Adrenal gland (tissue), 12 donors: Measurements from ENCODE around the gene SLC35G2. TPM values are rescaled to one million over a fixed set of nuclear protein-coding genes. Genes with fewer than 3 reads are reported as not detected.

Experiments
- DNase-seq, 7 donors: peaks; one replicate each; pipeline ENCODE4 v3.0.0-alpha.2; 2019 to 2020
- H3K27ac ChIP-seq, 5 donors: fragments of 200-600 bp; sonication (generic) in 4 of 5; 1 replicate in 3 of 5; 2 replicates in 2 of 5; pipeline versions ENCODE4 v1.5.1 to v1.8.0; 2016 to 2020; ENCODE audit warnings: mild to moderate bottlenecking in 1 of 5
- H3K27me3 ChIP-seq: fragments of 200-600 bp; 2 replicates; pipeline ENCODE4 v1.8.0; 2021
- H3K36me3 ChIP-seq, 2 donors: fragments of 200-600 bp; replicated peaks in 1 of 2; 1 replicate in 1 of 2; 2 replicates in 1 of 2; pipeline versions ENCODE4 v1.5.1 to v1.8.0; 2018 to 2022
- H3K4me1 ChIP-seq, 2 donors: fragments of 200-600 bp; replicated peaks in 1 of 2; 1 replicate in 1 of 2; 2 replicates in 1 of 2; pipeline versions ENCODE4 v1.5.1 to v1.8.0; 2018 to 2021
- H3K4me3 ChIP-seq, 4 donors: fragments of 200-600 bp; sonication (generic) in 3 of 4; one replicate each; pipeline ENCODE4 v1.5.1; 2016 to 2018
- H3K9me3 ChIP-seq, 3 donors: fragments of 200-600 bp; sonication (generic) in 1 of 3; replicated peaks in 1 of 3; 1 replicate in 2 of 3; 2 replicates in 1 of 3; pipeline versions ENCODE4 v1.5.1 to v1.8.0; 2016 to 2021
- CTCF ChIP-seq, 6 experiments: fragments of 450-650 bp in 4 of 6; fragments of 200-600 bp in 2 of 6; sonication (generic) in 1 of 6; IDR thresholded peaks; 1 replicate in 5 of 6; 2 replicates in 1 of 6; pipeline versions ENCODE4 v1.5.1 to v1.8.0; 2016 to 2021; ENCODE audit warnings: antibody characterized with exemption in 6 of 6, mild to moderate bottlenecking in 2 of 6, moderate library complexity in 1 of 6
- POLR2A ChIP-seq, 2 donors: fragments of 450-650 bp; IDR thresholded peaks; one replicate each; pipeline ENCODE4 v1.6.1; 2017; ENCODE audit warnings: antibody characterized with exemption in 2 of 2, mild to moderate bottlenecking in 2 of 2, moderate library complexity in 1 of 2
- WGBS, 4 donors: extraction: QIAGEN DNeasy Blood & Tissue Kit in 2 of 4; methylation state at CpG; one replicate each; pipeline versions ENCODE4 v1.1.5 to v1.1.7; 2013 to 2017; 5-methylcytosine and 5-hydroxymethylcytosine counted together
- intact Hi-C, 2 donors: fragments of 100-400 bp; cut with DNase I; formaldehyde crosslinking; loops; one replicate each; pipeline versions ENCODE4 v1.14.1 to v1.15.0; 2022 to 2023
- polyA plus RNA-seq, 3 donors: library from polyadenylated mRNA; stranded (reverse); fragments of 200-250 nt in 2 of 3; fragments of 350-450 nt in 1 of 3; fragmentation: Illumina TruSeq in 1 of 3; extraction: RNeasy Lipid Tissue Mini Kit (QIAGEN cat#74804) in 1 of 3; gene quantifications; one replicate each; pipeline ENCODE4 v1.2.3, GENCODE V29; 2013 to 2014
- total RNA-seq, 9 donors: library from RNA; depleted of rRNA in 4 of 9; stranded (reverse); fragments of >200 nt in 4 of 9; fragments of 120-200 nt in 1 of 9; fragmentation: NEBNext Ultra II Directional in 1 of 9; extraction: Animal tissue kit (Norgen Biotek cat#: 25700) in 1 of 9; gene quantifications; one replicate each; pipeline versions ENCODE4 v1.1.0 to v1.2.4, GENCODE V29; 2013 to 2023
- donor health status: healthy with polysubstance abuse.
- donor health status: Bipolar disorder and iron deficiency.
- donor health status: DM: yes; HTN: yes; CAD: no.
- donor health status: DM: no; HTN: no; CAD: no.
- donor health status: DM: no; HTN: no; CAD: no.
- donor health status: DM: yes; HTN: yes; CAD: no.

SLC35G2 gene
- total and polyA plus RNA-seq, 12 donors, result 6.4 to 38.0 (median 17.0) TPM

DNA sequence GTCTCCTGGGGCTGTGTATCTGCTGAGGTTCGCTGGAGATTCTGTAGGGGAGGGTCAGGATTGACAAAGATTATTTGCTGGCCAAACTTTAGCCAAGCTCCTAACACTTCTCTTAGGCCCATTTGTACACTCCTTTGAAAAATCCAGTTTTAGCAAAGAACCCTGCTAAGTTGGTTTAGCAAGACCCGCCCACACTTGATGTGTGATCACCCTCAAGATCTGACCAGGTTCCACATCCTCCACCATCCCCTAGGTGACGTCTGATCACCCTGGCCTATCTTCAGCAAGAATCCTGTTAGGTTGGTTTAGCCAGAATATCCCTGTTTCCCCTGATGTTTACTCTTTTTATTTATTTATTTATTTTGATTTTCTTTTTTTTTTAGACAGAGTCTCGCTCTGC lies 14.8 kb upstream of the SLC35G2 start:
- Histone ChIP-seq H3K4me1 (peaks cover 0 to 7% of the 10 kb centered on the region in 2 donors), H3K36me3 (no peaks in the 10 kb centered on the region), H3K27ac (no peak overlapping the region), H3K9me3 (no peaks in the 10 kb centered on the region), H3K4me3 (no peak overlapping the region), H3K27me3 (no peaks in the 10 kb centered on the region)
- 88 to 97% (median 91%) methylated on average over 4 of the region's 4 CpGs for WGBS, 4 donors
- intact Hi-C loops, result no loop called here
- TF ChIP-seq POLR2A (IDR thresholded peaks at IDR 0.05), result no peak
- no peak for TF ChIP-seq CTCF (IDR thresholded peaks at IDR 0.05)
- no peak for DNase-seq

DNA sequence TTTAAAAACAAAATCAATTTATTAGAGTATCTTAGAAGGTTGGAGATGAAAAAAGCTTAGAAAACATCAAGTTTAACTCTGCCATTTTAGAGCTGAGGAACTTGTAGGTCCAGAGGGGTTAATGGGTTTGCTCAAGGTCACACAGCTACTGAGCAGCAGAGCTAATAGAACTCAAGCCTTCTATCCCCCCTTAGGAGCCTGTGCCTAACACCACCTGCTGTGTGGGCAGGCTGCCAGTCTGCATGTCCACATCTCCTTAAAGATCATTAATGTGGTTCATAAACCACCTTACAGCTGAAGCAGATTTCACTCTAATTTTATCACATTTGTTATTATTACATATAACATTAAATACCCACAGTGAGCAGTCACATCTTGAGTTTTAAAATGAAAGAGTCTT lies 14.1 kb upstream of the SLC35G2 start:
- Histone ChIP-seq H3K4me1 (peaks cover 0 to 7% of the 10 kb centered on the region in 2 donors), H3K36me3 (no peaks in the 10 kb centered on the region), H3K9me3 (no peaks in the 10 kb centered on the region), H3K4me3 (no peak overlapping the region), H3K27ac (no peak overlapping the region), H3K27me3 (no peaks in the 10 kb centered on the region)
- no peak for DNase-seq
- TF ChIP-seq POLR2A (IDR thresholded peaks at IDR 0.05), result no peak
- TF ChIP-seq CTCF (IDR thresholded peaks at IDR 0.05), result no peak
- intact Hi-C loops, result no loop called here

DNA sequence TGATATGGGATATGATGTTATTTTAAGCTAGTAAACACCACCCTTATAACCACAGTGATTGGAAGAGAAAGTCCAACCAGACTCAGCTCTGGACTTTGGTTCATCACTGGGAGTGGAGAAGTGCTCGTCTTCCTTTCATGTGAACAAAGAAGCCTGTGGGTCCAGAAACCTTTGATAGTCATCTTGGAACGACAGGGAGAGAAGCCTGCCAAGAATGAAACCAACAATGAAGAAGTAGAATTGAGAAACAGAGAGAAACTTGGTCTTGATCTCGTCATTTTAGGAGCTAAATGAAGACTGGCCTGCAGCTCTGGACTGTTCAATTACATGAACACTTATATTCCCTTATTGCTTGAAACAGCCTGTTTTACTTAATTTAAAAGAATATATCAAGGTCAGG lies 13.1 kb upstream of the SLC35G2 start:
- Histone ChIP-seq H3K9me3 (no peaks in the 10 kb centered on the region), H3K27me3 (no peaks in the 10 kb centered on the region), H3K4me1 (peaks cover 0 to 7% of the 10 kb centered on the region in 2 donors), H3K36me3 (no peaks in the 10 kb centered on the region), H3K27ac (no peak overlapping the region), H3K4me3 (no peak overlapping the region)
- intact Hi-C loops, result no loop called here
- no peak for TF ChIP-seq POLR2A (IDR thresholded peaks at IDR 0.05)
- TF ChIP-seq CTCF (IDR thresholded peaks at IDR 0.05), result no peak
- DNase-seq, result no peak
- WGBS, 4 donors, result 69 to 77% (median 71%) methylated on average over 3 of the region's 3 CpGs

GRCh38 chr3:136811701-136812100 lies 7.2 kb upstream of the SLC35G2 start:
- 88 to 95% (median 91%) methylated on average over 3 of the region's 3 CpGs for WGBS, 4 donors

More at GRCh38 chr3:136811701-136812100, 7.2 kb upstream of the SLC35G2 start:
- no peaks in the 10 kb centered on the region for H3K36me3 ChIP-seq
- DNase-seq, result no peak
- no peaks in the 10 kb centered on the region for H3K27me3 ChIP-seq
- H3K4me1 ChIP-seq, result no peaks in the 10 kb centered on the region
- H3K9me3 ChIP-seq, result no peaks in the 10 kb centered on the region
- no peak overlapping the region for H3K27ac ChIP-seq
- no peak overlapping the region for H3K4me3 ChIP-seq
- intact Hi-C loops, result no loop called here
- TF ChIP-seq POLR2A (IDR thresholded peaks at IDR 0.05) (no peak), CTCF (IDR thresholded peaks at IDR 0.05) (no peak)
